HCT116 (cell line): ENCODE results near the gene RORB. TPM values are rescaled to one million over a fixed set of nuclear protein-coding genes. Genes with fewer than 3 reads are reported as not detected.

Source experiments
- ATAC-seq: fragments of 200-7000 bp; cut with Tn5 transposase; 2 replicates; pipeline ENCODE4 v1.9.1; 2020; ENCODE audit warnings: mild to moderate bottlenecking, moderate library complexity
- BruUV-seq: library from RNA; stranded (reverse); fragments of 400-500 nt; replicated peaks from 2 replicates; lab custom pipeline; 2021; lab: Mats Ljungman, UMichigan
- CTCF ChIA-PET: fragments of 300-600 bp; sonication (Branson Sonifier 250); formaldehyde crosslinking; loops from one replicate; lab custom pipeline; 2021; ENCODE audit warnings: antibody characterized with exemption; lab: Charles Lee
- POLR2A ChIA-PET: fragments of 300-600, 350-600 bp; sonication (Branson Sonifier 250); formaldehyde crosslinking; loops from one replicate; lab custom pipeline; 2021; ENCODE audit warnings: antibody characterized with exemption; lab: Charles Lee
- RAD21 ChIA-PET, 2 experiments: fragments of 300-600 bp; sonication (Branson Sonifier 250); formaldehyde crosslinking; loops; one replicate each; lab custom pipeline; 2023; ENCODE audit warnings: low total read pairs in 2 of 2; ENCODE audit not compliant: uncharacterized antibody in 2 of 2, unreplicated experiment in 2 of 2, low non-redundant PET in 1 of 2; lab: Charles Lee
- DNase-seq: peaks from one replicate; pipeline ENCODE4 v3.0.0-alpha.2; 2010; ENCODE audit warnings: low read depth, low spot score
- H2AFZ ChIP-seq: fragments of 200-600 bp; shearing (Covaris generic), sonication (generic); 2 replicates; pipeline ENCODE4 v1.6.1; 2017; ENCODE audit warnings: low read depth, mixed run types, mixed read lengths, antibody characterized with exemption, low read length; ENCODE audit not compliant: poor library complexity, severe bottlenecking
- H3K27ac ChIP-seq: 2 replicates; pipeline ENCODE4 v1.5.1; 2012; ENCODE audit warnings: low read depth, low read length
- H3K27me3 ChIP-seq: fragments of 200-600 bp; sonication (generic); 2 replicates; pipeline ENCODE4 v1.6.1; 2016; ENCODE audit warnings: mixed run types, low read length, mixed read lengths; ENCODE audit not compliant: insufficient read depth
- H3K36me3 ChIP-seq, 2 experiments: fragments of 200-500 bp in 1 of 2; fragments of 200-600 bp in 1 of 2; sonication (Bioruptor generic) in 1 of 2; sonication (generic) in 1 of 2; 2 replicates each; pipeline versions ENCODE4 v1.5.1 to v1.6.1; 2014 to 2016; ENCODE audit warnings: low read length in 2 of 2, inconsistent platforms in 1 of 2, mixed read lengths in 1 of 2, mixed run types in 1 of 2; ENCODE audit not compliant: insufficient read depth in 2 of 2, control insufficient read depth in 1 of 2
- H3K4me1 ChIP-seq, 2 experiments: fragments of 200-600 bp in 1 of 2; sonication (generic) in 1 of 2; 2 replicates each; pipeline versions ENCODE4 v1.5.1 to v1.6.1; 2012 to 2017; ENCODE audit warnings: low read length in 2 of 2, inconsistent platforms in 1 of 2, mild to moderate bottlenecking in 1 of 2, mixed read lengths in 1 of 2, mixed run types in 1 of 2, moderate library complexity in 1 of 2; ENCODE audit not compliant: insufficient read depth in 2 of 2, control insufficient read depth in 1 of 2
- H3K4me2 ChIP-seq: fragments of 200-600 bp; sonication (generic); 2 replicates; pipeline ENCODE4 v1.6.1; 2017; ENCODE audit warnings: mixed run types, low read length, mixed read lengths
- H3K4me3 ChIP-seq, 2 experiments: fragments of 200-600 bp in 1 of 2; sonication (generic) in 1 of 2; replicated peaks in 1 of 2; 2 replicates each; pipeline ENCODE4 v1.5.1; 2011 to 2016; ENCODE audit warnings: low read length in 2 of 2, control low read depth in 1 of 2, low read depth in 1 of 2, mild to moderate bottlenecking in 1 of 2, mixed read lengths in 1 of 2, mixed run types in 1 of 2
- H3K79me2 ChIP-seq: fragments of 200-600 bp; sonication (generic); 2 replicates; pipeline ENCODE4 v1.6.1; 2017; ENCODE audit warnings: mild to moderate bottlenecking, mixed run types, low read length, moderate library complexity, mixed read lengths; ENCODE audit not compliant: insufficient read depth
- H3K9ac ChIP-seq: fragments of 200-600 bp; sonication (generic); 2 replicates; pipeline ENCODE4 v1.6.1; 2016; ENCODE audit warnings: low read length, mixed read lengths
- H3K9me2 ChIP-seq: fragments of 200-600 bp; sonication (generic), shearing (Covaris generic); 2 replicates; pipeline ENCODE4 v1.6.1; 2017; ENCODE audit warnings: mixed run types, mild to moderate bottlenecking, moderate library complexity; ENCODE audit not compliant: insufficient read depth
- H3K9me3 ChIP-seq, 2 experiments: fragments of 200-500 bp in 1 of 2; fragments of 200-600 bp in 1 of 2; sonication (Bioruptor generic) in 1 of 2; sonication (generic) in 1 of 2; 2 replicates each; pipeline ENCODE4 v1.6.1; 2014 to 2017; ENCODE audit warnings: low read length in 2 of 2, mixed read lengths in 2 of 2, inconsistent platforms in 1 of 2, low read depth in 1 of 2, mild to moderate bottlenecking in 1 of 2, mixed run types in 1 of 2, moderate library complexity in 1 of 2; ENCODE audit not compliant: control insufficient read depth in 1 of 2, insufficient read depth in 1 of 2
- H4K20me1 ChIP-seq: fragments of 200-600 bp; sonication (generic), shearing (Covaris generic); 2 replicates; pipeline ENCODE4 v1.6.1; 2017; ENCODE audit warnings: mixed run types, mild to moderate bottlenecking, moderate library complexity; ENCODE audit not compliant: insufficient read depth
- CBX3 ChIP-seq: IDR thresholded peaks from 2 replicates; pipeline ENCODE4 v1.6.1; 2012; ENCODE audit warnings: low read depth
- CEBPB ChIP-seq: IDR thresholded peaks from 2 replicates; pipeline ENCODE4 v1.6.1; 2012; ENCODE audit warnings: low read depth
- CTCF ChIP-seq, 3 experiments: fragments of 200-600 bp in 1 of 3; sonication (generic) in 1 of 3; IDR thresholded peaks in 2 of 3; conservative IDR thresholded peaks in 1 of 3; 2 replicates each; pipeline ENCODE4 v1.5.1; 2012 to 2017; ENCODE audit warnings: low read depth in 2 of 3, low read length in 2 of 3, antibody characterized with exemption in 1 of 3, borderline replicate concordance in 1 of 3, control low read depth in 1 of 3, mild to moderate bottlenecking in 1 of 3, mixed read lengths in 1 of 3, mixed run types in 1 of 3, moderate library complexity in 1 of 3; ENCODE audit not compliant: insufficient read depth in 1 of 3
- ELF1 ChIP-seq: IDR thresholded peaks from 2 replicates; pipeline ENCODE4 v1.6.1; 2012; ENCODE audit warnings: low read depth, borderline replicate concordance
- EZH2 ChIP-seq: fragments of 200-600 bp; sonication (generic); IDR thresholded peaks from 2 replicates; pipeline ENCODE4 v1.6.1; 2017; ENCODE audit warnings: antibody characterized with exemption, mixed run types
- EZH2phosphoT487 ChIP-seq: fragments of 200-600 bp; IDR thresholded peaks from 2 replicates; pipeline ENCODE4 v1.6.1; 2018; ENCODE audit warnings: antibody characterized with exemption, borderline replicate concordance
- FOSL1 ChIP-seq: IDR thresholded peaks from 2 replicates; pipeline ENCODE4 v1.6.1; 2012; ENCODE audit warnings: low read depth
- JUND ChIP-seq: IDR thresholded peaks from 2 replicates; pipeline ENCODE4 v1.6.1; 2012
- POLR2A ChIP-seq: IDR thresholded peaks from 2 replicates; pipeline ENCODE4 v1.7.0; 2011; ENCODE audit warnings: borderline replicate concordance; ENCODE audit not compliant: insufficient read depth, insufficient read length; ENCODE audit errors: extremely low read depth
- POLR2AphosphoS5 ChIP-seq: IDR thresholded peaks from 2 replicates; pipeline ENCODE4 v1.6.1; 2011; ENCODE audit warnings: mild to moderate bottlenecking, low read depth, low read length, moderate library complexity
- RAD21 ChIP-seq: IDR thresholded peaks from 2 replicates; pipeline ENCODE4 v1.6.1; 2012; ENCODE audit warnings: low read depth, mild to moderate bottlenecking
- REST ChIP-seq: IDR thresholded peaks from 2 replicates; pipeline ENCODE4 v1.6.1; 2012; ENCODE audit warnings: low read depth
- SRF ChIP-seq: IDR thresholded peaks from 2 replicates; pipeline ENCODE4 v1.6.1; 2012; ENCODE audit warnings: low read depth
- TCF7L2 ChIP-seq: IDR thresholded peaks from 2 replicates; pipeline ENCODE4 v1.7.0; 2011; ENCODE audit warnings: borderline replicate concordance, inconsistent platforms; ENCODE audit not compliant: insufficient read depth, insufficient read length; ENCODE audit errors: extremely low read depth
- YY1 ChIP-seq: IDR thresholded peaks from 2 replicates; pipeline ENCODE4 v1.6.1; 2011; ENCODE audit warnings: low read length, low read depth, moderate library complexity, mild to moderate bottlenecking; ENCODE audit not compliant: insufficient replicate concordance; ENCODE audit errors: extremely low read depth
- intact Hi-C: fragments of 100-400 bp; cut with micrococcal nuclease; formaldehyde crosslinking; loops from 2 replicates; pipeline ENCODE4 v1.10.0; 2022
- total RNA-seq: library from RNA; stranded (reverse); gene quantifications from one replicate; pipeline ENCODE4 v1.2.1, GENCODE V29; 2021; ENCODE audit not compliant: unreplicated experiment
- TF ChIP-seq, protein P1 (sequence below): IDR thresholded peaks from 2 replicates; pipeline ENCODE4 v1.6.1; 2012

RORB gene
- total RNA-seq, 1 experiment from 2014 or later = 0.02 TPM

GRCh38 chr9:74662674-74663073, 165.5 kb downstream of the RORB start:
- Histone ChIP-seq H4K20me1 (no peaks in the 10 kb centered on the region), H2AFZ (no peak overlapping the region), H3K27ac (no peak overlapping the region), H3K79me2 (no peaks in the 10 kb centered on the region), H3K4me1 (no peaks in the 10 kb centered on the region), H3K36me3 (no peaks in the 10 kb centered on the region), H3K9ac (no peak overlapping the region), H3K27me3 (peaks cover 13% of the 10 kb centered on the region), H3K4me2 (no peak overlapping the region), H3K9me2 (no peaks in the 10 kb centered on the region), H3K9me3 (no peaks in the 10 kb centered on the region), H3K4me3 (no peak overlapping the region)
- POLR2A ChIA-PET = no interaction called here
- no TSS peak for BruUV-seq
- TF ChIP-seq POLR2A (no peak), YY1 (no peak), REST (no peak), CBX3 (no peak), CEBPB (no peak), CTCF (IDR thresholded peaks at IDR 0.05 in 2 of 3, conservative IDR thresholded peaks at IDR 0.05 in 1 of 3; ENCODE audit: borderline replicate concordance in 1 of 3, insufficient read depth in 1 of 3, low read depth in 2 of 3, low read length in 2 of 3) (no peak), EZH2phosphoT487 (no peak), ELF1 (no peak), TCF7L2 (no peak), SRF (no peak), JUND (no peak), POLR2AphosphoS5 (no peak), RAD21 (no peak), EZH2 (no peak), FOSL1 (no peak)
- TF ChIP-seq, protein P1, sequence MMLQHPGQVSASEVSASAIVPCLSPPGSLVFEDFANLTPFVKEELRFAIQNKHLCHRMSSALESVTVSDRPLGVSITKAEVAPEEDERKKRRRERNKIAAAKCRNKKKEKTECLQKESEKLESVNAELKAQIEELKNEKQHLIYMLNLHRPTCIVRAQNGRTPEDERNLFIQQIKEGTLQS = no peak
- intact Hi-C loops = no loop called here
- no peak for ATAC-seq
- RAD21 ChIA-PET = no interaction called here
- CTCF ChIA-PET = no interaction called here
- no peak for DNase-seq
